Measurements from ENCODE around the gene SYK.

DNA sequence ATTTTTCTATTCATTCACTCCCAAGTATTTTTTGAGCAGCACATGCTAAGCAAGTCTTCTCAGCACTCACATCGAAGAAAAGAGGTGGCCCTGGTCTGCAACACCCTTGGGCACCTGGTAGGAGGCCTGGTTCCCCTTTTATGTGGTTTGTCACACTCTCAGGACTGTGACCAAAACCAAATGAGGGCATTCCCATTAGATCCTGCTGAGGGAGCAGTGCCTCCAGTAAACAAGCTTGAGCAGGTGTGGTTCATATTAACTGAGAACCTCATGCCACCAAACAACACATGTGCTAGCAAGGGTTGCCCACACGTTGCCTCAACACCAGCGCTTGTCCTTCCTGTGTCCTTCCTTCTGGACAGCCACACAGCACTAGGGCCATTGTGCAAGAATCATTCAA lies 26.9 kb upstream of the SYK start:
- TF ChIP-seq, protein P1, sequence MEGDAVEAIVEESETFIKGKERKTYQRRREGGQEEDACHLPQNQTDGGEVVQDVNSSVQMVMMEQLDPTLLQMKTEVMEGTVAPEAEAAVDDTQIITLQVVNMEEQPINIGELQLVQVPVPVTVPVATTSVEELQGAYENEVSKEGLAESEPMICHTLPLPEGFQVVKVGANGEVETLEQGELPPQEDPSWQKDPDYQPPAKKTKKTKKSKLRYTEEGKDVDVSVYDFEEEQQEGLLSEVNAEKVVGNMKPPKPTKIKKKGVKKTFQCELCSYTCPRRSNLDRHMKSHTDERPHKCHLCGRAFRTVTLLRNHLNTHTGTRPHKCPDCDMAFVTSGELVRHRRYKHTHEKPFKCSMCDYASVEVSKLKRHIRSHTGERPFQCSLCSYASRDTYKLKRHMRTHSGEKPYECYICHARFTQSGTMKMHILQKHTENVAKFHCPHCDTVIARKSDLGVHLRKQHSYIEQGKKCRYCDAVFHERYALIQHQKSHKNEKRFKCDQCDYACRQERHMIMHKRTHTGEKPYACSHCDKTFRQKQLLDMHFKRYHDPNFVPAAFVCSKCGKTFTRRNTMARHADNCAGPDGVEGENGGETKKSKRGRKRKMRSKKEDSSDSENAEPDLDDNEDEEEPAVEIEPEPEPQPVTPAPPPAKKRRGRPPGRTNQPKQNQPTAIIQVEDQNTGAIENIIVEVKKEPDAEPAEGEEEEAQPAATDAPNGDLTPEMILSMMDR (conservative IDR thresholded peaks at IDR 0.05; ENCODE audit: low read length), result peak; percentile 42; the same call in 1 of the 2 replicates
- no peak for TF ChIP-seq EZH2phosphoT487 (IDR thresholded peaks at IDR 0.05; ENCODE audit: borderline replicate concordance)
